HUDEP-2 (cell line): ENCODE measurements around the gene INO80B.
"Not testable (repeated sequence)": the region's sequence is repeated elsewhere in the genome, so short reads cannot be mapped to it uniquely, and the experiment has no call there.

Experiments used
- DNase-seq, 76 experiments: peaks; one replicate each; lab custom pipeline; 2025; ENCODE audit not compliant: unreplicated experiment in 76 of 76; lab: John Stamatoyannopoulos, UW

The INO80B gene

DNA sequence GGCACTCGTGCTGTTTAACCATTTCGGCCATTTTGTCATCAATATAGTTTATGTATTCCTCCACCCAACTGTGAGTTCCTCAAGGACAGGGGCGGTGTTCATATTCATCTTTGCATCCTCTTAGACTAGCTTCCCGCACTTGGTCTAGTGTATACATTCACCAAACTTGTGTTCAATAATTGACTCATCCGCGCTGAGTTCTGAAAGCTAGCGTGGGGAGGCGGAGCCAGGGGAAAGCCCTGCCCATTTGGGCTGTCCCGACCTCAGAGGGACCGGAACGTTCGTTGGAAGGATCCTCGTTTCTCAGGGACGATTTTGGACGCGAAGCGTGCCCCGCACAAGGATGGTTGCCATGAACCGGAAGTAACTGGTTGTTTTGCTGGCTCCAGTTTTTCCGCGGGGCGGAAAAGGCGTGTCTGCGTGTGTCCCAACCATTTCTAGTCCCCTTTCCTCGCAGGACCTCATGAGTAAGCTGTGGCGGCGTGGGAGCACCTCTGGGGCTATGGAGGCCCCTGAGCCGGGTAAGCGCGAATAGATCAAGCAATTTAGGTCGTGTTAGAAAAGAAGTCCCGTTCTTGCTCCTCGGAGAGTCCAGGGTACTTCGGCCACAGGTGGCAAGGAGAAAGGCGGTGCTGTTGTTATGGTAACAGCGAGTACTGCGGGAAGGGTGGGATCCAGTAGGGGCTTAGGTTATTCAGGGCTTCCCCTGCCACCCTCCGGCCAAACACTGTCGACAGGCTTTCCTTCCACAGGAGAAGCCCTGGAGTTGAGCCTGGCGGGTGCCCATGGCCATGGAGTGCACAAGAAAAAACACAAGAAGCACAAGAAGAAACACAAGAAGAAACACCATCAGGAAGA is at the start of gene INO80B:
Gene INO80B, plus strand, starts transcription at position 434 of the 858 bp plus-strand sequence. Its CDS starts 30 bp downstream, at position 464.
- peak in 75 of 76 experiments; percentile 40 to 98 (median 93) for DNase-seq

DNA sequence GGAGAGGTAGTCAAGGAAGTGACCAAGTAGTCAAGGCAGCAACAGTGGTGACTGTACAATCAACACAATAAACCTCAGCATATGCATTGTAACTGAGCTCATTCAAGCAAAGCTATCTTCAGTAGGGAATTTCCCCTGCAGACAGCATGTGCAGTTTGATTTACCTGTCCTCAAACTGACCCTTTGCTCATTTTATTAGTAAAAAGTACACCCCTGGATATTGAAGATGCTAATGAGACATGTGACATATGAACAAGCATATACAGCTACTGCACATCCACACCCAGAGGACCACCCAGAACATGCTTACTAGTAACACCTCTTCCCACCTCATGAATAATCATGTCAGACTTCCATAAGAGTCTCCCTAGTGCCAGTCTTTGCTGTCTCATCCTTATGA is 48.9 kb upstream of the INO80B start:
- no peak for DNase-seq

DNA sequence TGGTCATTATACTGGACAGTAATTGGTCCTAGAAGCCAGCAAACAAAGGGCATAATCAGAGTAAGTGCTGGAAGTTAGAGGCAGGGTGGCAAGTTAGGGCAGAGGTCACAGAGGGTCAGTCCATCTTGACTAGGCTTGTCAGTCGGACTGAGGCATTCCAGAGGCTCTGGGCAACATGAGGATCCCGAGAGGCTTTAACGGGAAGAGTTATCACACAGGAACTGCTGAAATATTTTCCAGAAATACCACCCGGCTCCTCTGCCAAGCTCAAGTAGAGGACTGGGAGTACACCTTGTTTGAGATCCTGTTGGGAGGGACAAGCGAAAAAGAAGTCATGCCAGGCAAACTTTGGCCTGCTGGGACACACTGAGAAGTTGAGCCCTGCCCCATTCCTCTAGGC is 47.2 kb upstream of the INO80B start:
- no peak for DNase-seq

DNA sequence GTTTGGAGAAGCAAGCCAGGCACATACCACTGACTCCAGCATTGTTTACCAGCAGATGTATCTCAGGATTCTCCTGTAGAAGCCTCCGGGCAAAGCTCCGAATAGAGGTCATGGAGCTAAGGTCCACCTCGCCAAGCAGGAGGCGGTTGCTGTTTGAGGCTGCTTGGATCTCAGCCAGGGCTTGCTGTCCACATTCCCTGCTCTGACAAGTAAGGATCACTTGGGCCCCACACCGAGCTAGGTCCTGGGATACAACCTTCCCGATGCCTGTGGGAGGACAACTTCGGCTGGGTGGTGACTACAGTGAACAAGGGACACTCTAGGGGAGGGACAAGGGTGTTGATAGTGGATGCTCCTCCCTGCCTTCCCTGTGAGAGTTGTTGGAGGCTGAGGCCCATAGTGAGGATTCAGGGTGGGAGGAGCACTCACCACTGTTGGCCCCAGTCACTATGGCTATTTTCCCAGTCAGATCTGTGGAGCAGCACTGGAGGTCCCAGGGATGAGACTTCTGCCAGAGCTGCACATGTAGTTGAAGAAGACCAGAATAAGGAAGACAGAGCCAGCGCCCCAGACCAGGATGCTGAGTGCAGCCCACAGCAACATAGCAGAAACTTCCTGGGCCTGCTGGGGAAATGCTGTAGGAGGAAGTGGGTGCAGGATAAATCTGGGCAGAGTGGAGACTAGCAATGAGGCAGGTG is 41.7 kb upstream of the INO80B start:
- no peak for DNase-seq

DNA sequence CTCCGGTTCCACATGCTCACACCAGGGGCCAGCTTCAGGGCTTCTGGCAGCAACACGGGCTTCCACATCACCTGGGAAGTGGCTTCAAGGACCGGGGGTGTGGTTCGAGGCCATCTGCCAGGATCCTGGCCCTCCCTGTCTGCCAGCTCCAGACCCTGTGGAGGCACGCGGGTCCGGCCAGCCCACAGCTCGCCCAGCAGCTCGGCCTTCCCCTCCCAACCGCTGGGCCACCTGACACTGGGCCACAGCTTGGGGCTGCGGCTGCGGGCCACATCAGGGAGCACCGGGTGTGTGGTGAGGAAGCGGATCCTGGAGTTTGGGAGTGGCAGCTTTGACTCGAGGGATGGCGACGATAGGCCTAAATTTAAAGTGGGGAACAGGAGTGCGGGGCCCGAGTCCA is 40.4 kb upstream of the INO80B start:
- no peak for DNase-seq

DNA sequence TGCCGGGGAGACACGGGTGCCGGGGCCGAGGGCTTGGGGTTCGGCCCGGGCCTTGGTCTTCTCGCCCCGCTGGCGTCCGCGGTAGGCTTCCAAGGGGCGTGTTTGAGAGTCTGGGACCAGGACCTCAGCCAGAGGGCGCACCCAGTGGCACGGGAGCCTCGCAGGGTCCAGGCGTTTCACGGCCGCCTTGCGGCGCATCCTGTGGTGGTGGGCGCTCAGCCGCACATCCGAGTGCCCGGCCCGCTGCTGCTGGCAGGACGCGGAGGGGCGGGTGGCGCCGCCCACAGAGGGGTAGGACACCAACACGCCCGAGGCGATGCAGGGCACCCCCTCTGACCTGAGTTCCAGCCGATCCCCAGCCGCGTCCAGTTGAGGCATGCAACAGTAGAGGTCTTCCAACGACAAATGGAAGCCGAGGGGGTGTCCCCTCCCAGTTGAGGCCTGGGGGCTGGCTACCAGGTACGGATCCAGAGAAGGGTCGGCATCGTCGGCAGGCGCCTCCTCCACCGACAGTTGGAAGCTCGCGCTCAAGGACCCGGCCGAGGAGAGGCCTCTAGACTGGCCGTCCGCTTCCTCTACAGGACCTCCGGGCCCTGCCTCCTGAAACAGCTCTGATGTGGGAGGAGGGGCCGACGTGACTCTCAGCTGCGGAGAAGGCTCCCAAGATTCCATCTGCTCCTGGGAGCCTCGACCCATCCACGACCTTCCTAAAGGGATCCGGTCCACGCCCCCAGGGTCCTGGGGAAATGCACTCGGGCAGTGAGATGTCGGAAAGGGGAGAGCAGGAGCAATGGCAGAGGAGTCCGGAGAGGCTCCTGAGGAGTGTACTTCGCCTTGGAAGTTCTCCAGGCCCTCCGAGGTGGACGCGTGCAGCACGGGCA is 39.8 kb upstream of the INO80B start:
- DNase-seq, result no peak

DNA sequence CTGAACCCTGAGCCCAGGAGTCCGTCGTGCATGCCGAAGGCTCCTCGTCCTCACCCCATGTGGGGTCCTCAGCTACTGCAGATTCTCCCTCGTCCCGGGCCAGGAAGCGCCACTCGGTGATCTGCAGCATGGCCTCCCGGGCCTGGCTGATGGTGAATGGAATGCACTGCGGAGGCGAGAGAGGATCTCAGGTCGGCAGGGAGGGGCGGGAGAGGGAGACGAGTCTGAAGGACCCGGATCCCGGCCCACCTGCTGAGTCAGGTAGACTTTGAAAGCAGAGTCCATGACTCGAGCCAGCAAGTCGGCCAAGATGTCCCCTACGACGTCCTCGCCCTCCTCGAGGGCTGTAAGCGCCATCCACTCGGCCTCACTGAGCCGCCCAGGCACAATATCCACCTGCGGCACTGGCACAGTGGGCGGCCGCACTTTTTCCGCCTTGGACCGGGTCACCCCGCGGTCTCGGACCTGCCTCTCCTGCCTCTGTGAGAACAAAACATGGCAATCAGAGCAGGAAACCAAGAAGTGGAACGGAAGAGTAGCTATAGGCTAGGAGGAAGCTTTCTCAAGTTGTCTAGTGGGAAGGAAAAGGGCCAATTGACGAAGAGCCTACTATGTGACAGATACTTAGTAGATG is 39.0 kb upstream of the INO80B start:
- DNase-seq, result no peak

DNA sequence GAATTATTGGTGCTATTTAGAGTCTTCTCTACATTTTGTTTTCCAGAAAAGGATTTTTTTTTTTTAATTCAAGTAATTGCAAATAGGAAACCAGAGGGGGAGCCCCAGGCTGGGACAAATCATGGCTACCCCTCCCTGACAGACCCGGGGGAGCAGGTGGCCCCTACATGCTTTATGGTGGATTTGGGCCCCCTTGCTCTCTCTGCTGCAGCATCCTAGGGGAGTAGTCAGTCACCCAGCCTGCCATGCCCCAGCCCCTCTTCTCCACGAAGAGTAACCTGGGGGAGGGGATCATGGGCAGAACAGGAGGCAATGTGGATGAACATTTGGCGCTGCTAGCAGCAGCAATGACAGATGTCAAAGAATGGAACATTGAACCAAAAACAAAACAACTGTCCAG is 38.1 kb upstream of the INO80B start:
- DNase-seq, result no peak

DNA sequence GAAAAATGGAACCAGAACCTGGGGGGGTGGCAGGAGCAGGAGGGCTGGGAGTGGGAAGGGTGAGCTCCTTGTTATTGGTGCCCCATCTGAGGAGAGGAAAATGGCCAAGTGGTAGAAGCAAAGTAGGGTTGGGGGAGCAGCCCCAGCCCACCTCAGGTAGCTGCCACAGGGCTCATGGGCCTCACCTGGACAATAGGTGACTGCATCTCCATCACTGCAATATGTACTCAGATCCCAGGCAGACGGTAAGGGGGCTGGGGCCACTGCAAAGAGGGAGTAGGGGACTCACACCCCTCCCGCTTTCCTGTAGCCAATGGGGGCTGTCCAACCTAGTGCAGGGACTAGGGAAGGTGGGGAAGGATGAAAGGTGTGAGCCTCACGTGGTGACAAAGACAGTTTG is 37.7 kb upstream of the INO80B start:
- no peak for DNase-seq

DNA sequence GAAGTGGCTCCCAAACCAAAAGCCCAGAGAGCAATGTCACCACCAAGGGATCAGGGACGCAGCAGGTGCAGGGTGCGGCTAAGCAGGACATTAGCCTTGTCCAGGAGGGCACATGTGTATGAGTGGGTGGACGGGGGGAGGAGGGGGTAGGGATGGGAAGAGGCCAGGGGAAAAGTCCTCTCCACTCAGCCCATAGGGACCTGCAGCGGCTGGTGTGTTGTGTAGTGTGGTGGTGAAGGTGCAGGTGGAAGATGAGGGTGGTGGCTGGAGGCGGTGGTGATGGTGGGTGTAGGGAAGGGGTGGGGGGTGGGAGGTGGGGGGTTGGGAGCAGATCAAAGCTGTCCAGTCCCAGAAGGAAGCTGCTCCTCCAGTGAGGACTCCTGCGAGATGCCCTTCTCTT is 37.1 kb upstream of the INO80B start:
- no peak for DNase-seq

DNA sequence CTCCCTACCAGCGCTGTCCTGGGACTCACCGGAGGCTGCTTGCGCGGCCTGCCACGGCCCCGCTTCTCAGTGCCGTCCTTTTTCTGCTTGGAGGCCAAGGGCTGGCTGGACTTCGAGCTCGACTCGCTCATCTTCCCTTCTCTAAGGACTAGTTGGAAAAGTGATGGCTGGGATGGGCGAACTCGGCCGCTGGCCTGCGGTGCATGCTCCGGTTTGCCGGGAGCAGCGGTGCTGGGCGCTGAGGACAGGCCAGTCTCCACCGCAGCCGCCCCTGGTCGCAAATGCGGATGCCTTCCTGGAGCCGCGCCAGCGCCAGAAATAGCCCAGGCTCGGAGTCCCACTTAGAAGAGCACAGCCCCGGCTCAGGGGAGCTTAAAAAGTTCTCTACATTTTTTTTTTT is 36.6 kb upstream of the INO80B start:
- no peak for DNase-seq

DNA sequence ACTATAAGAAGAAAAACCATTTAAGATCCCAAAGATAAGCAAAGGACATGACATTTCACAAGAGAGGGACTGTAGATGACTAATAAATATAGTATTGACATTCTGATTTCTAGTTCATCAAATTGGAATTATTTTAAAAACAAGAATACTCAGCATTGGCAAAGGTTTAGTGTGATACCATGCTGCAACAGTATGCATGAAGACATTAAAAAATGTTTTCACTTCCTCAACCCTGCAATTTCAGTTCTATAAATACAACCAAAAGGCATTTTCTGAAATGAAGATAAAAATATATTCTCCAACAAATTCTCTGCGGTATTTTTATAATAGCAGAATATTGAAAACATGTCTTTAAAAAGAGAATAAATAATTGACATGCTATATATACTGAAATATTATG is 35.5 kb upstream of the INO80B start:
- DNase-seq, result no peak

DNA sequence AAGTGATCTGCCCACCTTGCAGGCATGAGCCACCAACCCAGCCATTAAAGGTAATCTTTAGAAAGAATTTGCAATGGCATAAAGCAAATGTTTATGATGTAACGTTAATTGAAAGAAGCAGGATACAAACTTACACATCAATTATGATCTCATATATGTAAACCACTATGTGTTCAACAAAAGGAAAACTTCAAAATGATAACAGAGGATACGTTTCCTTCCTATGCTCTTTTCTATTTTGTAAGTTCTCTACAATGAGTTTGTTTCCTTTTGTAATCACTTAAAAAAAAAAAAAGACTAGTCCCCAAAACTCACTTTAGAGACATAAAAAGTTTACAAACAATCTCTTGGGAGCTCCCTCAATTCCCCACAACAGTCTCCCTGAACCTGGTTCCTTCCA is 34.9 kb upstream of the INO80B start:
- DNase-seq, result no peak

DNA sequence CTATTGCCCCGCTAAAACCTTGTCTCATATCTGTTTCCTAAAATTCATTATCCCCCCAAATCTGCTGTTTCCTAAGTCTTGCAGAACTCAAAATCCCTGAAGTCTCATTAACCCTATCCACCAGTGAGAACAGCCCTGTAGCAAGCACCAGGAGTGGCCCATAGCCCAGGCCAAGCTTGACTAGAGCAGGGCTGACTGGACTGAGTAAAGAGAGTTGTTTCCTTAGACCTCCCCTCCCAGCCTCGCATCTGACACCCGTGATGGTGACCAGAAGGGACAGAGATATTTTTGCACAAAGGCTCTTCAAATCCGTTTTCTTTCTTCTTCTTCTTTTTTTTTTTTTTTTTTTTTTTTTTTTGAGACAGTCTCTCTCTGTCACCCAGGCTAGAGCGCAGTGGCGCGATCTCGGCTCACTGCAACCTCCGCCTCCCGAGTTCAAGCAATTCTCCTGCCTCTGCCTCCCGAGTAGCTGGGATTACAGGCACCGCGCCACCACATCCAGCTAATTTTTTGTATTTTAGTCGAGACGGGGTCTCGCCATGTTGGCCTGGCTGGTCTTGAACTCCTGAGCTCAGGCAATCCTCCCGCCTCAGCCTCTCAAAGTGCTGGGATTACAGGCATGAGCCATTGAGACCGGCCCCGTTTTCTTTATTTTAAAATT is 34.3 kb upstream of the INO80B start:
- not testable (repeated sequence) for DNase-seq

DNA sequence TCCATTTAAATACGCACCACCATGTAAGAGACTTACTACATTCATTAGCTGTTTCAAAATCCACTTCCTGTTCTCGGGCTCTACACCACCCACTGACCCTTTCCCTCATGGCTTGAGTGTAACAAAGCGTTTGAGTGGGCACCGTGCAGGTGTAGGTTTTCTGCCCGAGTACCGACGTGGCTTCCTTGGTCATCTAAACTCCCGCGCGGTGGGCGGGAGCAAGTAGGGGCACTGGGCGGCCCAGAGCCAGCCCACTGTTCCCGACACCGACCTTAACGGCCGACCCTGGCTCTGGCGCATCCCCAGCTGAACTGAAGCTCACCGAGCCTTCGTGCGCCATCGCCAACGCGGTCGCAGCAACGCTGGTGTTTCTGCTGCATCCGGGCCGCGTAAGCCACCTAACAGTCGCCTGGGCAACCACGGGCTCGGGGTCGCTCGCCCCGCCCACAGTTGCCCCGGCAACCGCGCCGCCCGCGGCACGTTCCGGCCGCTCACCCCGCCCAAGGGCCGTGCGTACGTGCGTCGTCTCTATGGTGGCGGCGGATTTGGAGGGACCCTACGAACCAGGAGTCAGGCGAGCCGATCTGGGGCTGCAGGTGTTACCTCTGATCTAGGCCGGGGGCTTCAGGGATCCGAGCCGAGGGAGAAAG is 33.5 kb upstream of the INO80B start, which contains the start of the genes C2orf81 and WDR54:
Gene C2orf81, minus strand, starts transcription at position 399 of the 650 bp plus-strand sequence. Its CDS starts 59 bp downstream, at position 340.
Gene WDR54, plus strand, starts transcription at position 510 of the 650 bp plus-strand sequence. CDS start 424 bp downstream, outside the sequence.
- peak in 72 of 76 experiments; percentile 20 to 88 (median 68) for DNase-seq

DNA sequence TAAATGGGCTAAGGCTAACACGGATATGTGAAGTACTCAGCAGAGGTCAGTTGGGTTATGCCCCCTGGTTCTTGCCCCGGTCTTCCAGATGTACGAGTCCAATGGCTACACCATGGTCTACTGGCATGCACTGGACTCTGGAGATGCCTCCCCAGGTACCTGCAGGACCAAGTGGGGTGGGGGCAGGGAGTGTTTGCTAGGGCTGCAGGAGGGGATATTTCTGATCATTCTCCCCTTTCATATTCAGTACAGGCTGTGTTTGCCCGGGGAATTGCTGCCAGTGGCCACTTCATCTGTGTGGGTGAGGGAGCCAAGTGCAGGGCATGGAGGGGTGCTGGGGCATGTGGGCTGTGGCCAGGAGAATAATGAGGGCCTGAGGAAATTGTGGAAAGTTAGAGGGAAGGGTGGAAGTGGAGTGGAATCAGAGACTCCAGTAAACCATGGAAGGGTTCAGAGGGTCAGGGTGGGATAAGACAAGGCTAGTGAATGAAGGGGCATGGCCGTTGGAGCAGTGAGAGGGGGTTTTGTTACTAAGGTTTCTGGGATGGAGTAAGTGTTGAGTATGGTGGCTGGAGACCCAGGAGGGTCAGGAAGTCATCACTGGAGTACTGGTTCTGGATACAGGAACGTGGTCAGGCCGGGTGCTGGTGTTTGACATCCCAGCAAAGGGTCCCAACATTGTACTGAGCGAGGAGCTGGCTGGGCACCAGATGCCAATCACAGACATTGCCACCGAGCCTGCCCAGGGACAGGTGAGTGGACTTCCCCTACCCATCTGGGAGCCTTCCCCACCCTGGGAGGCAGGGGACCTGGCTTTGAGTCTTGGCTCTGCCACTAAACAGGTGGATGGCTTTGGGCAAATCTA is 31.4 kb upstream of the INO80B start:
- no peak for DNase-seq

DNA sequence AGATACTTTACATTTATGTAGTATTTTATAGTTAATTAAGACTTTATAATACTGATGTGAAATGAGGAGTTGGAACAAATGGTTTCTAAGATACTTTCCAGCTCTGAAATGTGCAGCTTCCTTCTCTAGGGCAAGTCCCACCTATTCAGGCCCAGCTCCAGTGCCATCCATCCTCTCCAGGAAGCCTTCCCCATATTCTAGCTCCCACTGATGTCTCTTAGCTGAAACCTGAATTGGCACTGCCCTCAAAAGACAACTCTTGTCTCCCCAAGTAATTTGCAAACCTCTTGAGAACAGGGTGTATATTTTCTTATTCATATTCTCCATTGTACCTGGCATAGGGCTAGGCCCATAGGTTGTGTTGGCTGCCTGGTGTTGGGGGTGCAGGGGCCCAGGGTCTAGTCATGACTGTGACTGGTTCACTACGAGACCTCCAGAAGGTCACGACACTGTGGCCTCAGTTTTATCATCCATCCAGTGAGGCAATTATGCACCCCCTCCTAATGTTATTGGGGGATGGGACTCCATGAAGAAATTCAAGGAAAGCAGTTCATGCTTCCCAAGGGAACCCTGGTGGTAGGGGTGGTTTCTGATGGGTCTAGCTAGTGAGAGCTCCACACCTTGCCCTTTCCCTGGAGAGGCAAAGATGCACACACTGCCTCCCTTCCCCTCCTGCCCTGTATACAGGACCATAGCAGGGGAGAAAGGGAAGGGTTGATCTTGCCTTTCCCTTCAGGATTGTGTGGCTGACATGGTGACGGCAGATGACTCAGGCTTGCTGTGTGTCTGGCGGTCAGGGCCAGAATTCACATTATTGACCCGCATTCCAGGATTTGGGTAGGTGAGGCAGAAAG is 30.5 kb upstream of the INO80B start:
- no peak for DNase-seq
